ENCODE measurements around the gene ASGR2. TPM values are rescaled to one million over a fixed set of nuclear protein-coding genes. Genes with fewer than 3 reads are reported as not detected.
"Not testable (repeated sequence)": the region's sequence is repeated elsewhere in the genome, so short reads cannot be mapped to it uniquely, and the experiment has no call there.

Gene ASGR2
- total and polyA plus RNA-seq, 2 of the 13 experiments (the other 11 are each of a cell fraction or from before 2014, with no cell fraction given), result 320 to 754 TPM

GRCh38 chr17:7088442-7088841 lies 26.2 kb downstream of the ASGR2 start (continued):
- TF ChIP-seq ZNF414 (CRISPR knock-in tag; IDR thresholded peaks at IDR 0.05), result 0 out of 2 replicates have a peak, but pooled peaks have one; percentile 38
- not testable (repeated sequence) for TF ChIP-seq SOX6, LCORL (IDR thresholded peaks at IDR 0.05)
- TF ChIP-seq SOX6 (CRISPR knock-in tag; IDR thresholded peaks at IDR 0.05), result peak; percentile 61; the same call in 1 of the 2 replicates
- TF ChIP-seq ETV5 (CRISPR knock-in tag; IDR thresholded peaks at IDR 0.05; ENCODE audit: borderline replicate concordance), result peak; percentile 70; the same call in 1 of the 2 replicates
- peak; percentile 85 for TF ChIP-seq HNF1A (IDR thresholded peaks at IDR 0.05; ENCODE audit: low read depth)
- TF ChIP-seq HNF1A (CRISPR knock-in tag; IDR thresholded peaks at IDR 0.05; ENCODE audit: borderline replicate concordance), result peak; percentile 96
- peak; percentile 78 for TF ChIP-seq ZNF441 (CRISPR knock-in tag; IDR thresholded peaks at IDR 0.05; ENCODE audit: borderline replicate concordance)
- TF ChIP-seq ZNF609 (CRISPR knock-in tag; IDR thresholded peaks at IDR 0.05; ENCODE audit: borderline replicate concordance), result peak; percentile 83
- TF ChIP-seq FOXJ3 (CRISPR knock-in tag; IDR thresholded peaks at IDR 0.05; ENCODE audit: borderline replicate concordance), result 0 out of 2 replicates have a peak, but pooled peaks have one; percentile 12
- TF ChIP-seq FOXK1 (CRISPR knock-in tag; IDR thresholded peaks at IDR 0.05; ENCODE audit: borderline replicate concordance, low read depth), result peak; percentile 39; the same call in 1 of the 2 replicates
- TF ChIP-seq RBFOX2 (IDR thresholded peaks at IDR 0.05; ENCODE audit: low read depth, low read length), result 0 out of 2 replicates have a peak, but pooled peaks have one; percentile 31
- 0 out of 2 replicates have a peak, but pooled peaks have one; percentile 25 for TF ChIP-seq PPARG (CRISPR knock-in tag; conservative IDR thresholded peaks at IDR 0.05)
- peak; percentile 39; the same call in 1 of the 2 replicates for TF ChIP-seq ATF2 (CRISPR knock-in tag; IDR thresholded peaks at IDR 0.05)
- 0 out of 2 replicates have a peak, but pooled peaks have one; percentile 19 for TF ChIP-seq ZNF605 (CRISPR knock-in tag; IDR thresholded peaks at IDR 0.05)
- peak; percentile 94 for TF ChIP-seq LCORL (CRISPR knock-in tag; IDR thresholded peaks at IDR 0.05)
- TF ChIP-seq MTA1 (CRISPR knock-in tag; IDR thresholded peaks at IDR 0.05; ENCODE audit: borderline replicate concordance), result peak; percentile 30; the same call in 1 of the 2 replicates
- 0 out of 2 replicates have a peak, but pooled peaks have one; percentile 31 for TF ChIP-seq MEIS1 (CRISPR knock-in tag; IDR thresholded peaks at IDR 0.05; ENCODE audit: borderline replicate concordance)
